Esophagus muscularis mucosa (tissue), 4 donors: ENCODE data around the gene MAPK11. TPM values are rescaled to one million over a fixed set of nuclear protein-coding genes. Genes with fewer than 3 reads are reported as not detected.

ENCODE experiments used
- DNase-seq: peaks from one replicate; pipeline ENCODE4 v3.0.0-alpha.2; 2017; ENCODE audit errors: extremely low spot score
- H3K27ac ChIP-seq, 4 donors: fragments of 200-600 bp; sonication (generic); replicated peaks in 1 of 4; 1 replicate in 3 of 4; 2 replicates in 1 of 4; pipeline ENCODE4 v1.5.1; 2016 to 2019; ENCODE audit warnings: mild to moderate bottlenecking in 1 of 4
- H3K27me3 ChIP-seq, 4 donors: fragments of 200-600 bp; sonication (generic); one replicate each; pipeline versions ENCODE4 v1.5.1 to v1.6.0; 2016 to 2019
- H3K36me3 ChIP-seq, 4 donors: fragments of 200-600 bp; sonication (generic); one replicate each; pipeline ENCODE4 v1.5.1; 2016 to 2019
- H3K4me1 ChIP-seq, 4 donors: fragments of 200-600 bp; sonication (generic); one replicate each; pipeline ENCODE4 v1.5.1; 2016 to 2019
- H3K4me3 ChIP-seq, 4 donors: fragments of 200-600 bp; sonication (generic); 1 replicate in 2 of 4; 2 replicates in 2 of 4; pipeline ENCODE4 v1.5.1; 2016 to 2019; ENCODE audit warnings: mild to moderate bottlenecking in 4 of 4, moderate library complexity in 1 of 4
- H3K9me3 ChIP-seq, 4 donors: fragments of 200-600 bp; sonication (generic); 1 replicate in 3 of 4; 2 replicates in 1 of 4; pipeline ENCODE4 v1.5.1; 2016 to 2019
- CTCF ChIP-seq, 3 experiments: fragments of 200-600 bp in 2 of 3; fragments of 450-650 bp in 1 of 3; sonication (generic) in 2 of 3; IDR thresholded peaks; one replicate each; pipeline ENCODE4 v1.5.1; 2017 to 2019; ENCODE audit warnings: antibody characterized with exemption in 3 of 3, mild to moderate bottlenecking in 2 of 3, moderate library complexity in 1 of 3
- EP300 ChIP-seq: sonication (generic); formaldehyde crosslinking; IDR thresholded peaks from one replicate; pipeline ENCODE4 v1.6.1; 2017; ENCODE audit warnings: antibody characterized with exemption
- POLR2A ChIP-seq: fragments of 450-650 bp; IDR thresholded peaks from one replicate; pipeline ENCODE4 v1.6.1; 2017; ENCODE audit warnings: antibody characterized with exemption, moderate library complexity, mild to moderate bottlenecking, low read depth
- POLR2AphosphoS5 ChIP-seq, 2 donors: sonication (generic); formaldehyde crosslinking; IDR thresholded peaks; one replicate each; pipeline ENCODE4 v1.6.1; 2017; ENCODE audit warnings: antibody characterized with exemption in 2 of 2
- WGBS: methylation state at CpG from one replicate; pipeline ENCODE4 v1.1.5; 2018; 5-methylcytosine and 5-hydroxymethylcytosine counted together
- intact Hi-C: fragments of 100-400 bp; cut with DNase I; formaldehyde crosslinking; loops from one replicate; pipeline ENCODE4 v1.15.1; 2023
- total RNA-seq, 4 donors: library from RNA; depleted of rRNA; stranded (reverse); fragments of >200 nt; gene quantifications; one replicate each; pipeline versions ENCODE4 v1.1.0 to v1.2.1, GENCODE V29; 2016

Gene MAPK11
- total RNA-seq, 4 donors from 2014 or later: 3.7 to 12.5 (median 10.1) TPM

GRCh38 chr22:50317674-50318073 is 47.5 kb upstream of the MAPK11 start:
- Histone ChIP-seq H3K4me1 (peaks cover 0 to 18% (median 10%) of the 10 kb centered on the region in 4 donors), H3K36me3 (no peaks in the 10 kb centered on the region), H3K27ac (no peak overlapping the region), H3K9me3 (no peaks in the 10 kb centered on the region), H3K4me3 (no peak overlapping the region), H3K27me3 (no peaks in the 10 kb centered on the region)
- DNase-seq: no peak
- intact Hi-C loops: no loop called here
- no peak for TF ChIP-seq EP300
- no peak for TF ChIP-seq CTCF (IDR thresholded peaks at IDR 0.05)
- TF ChIP-seq POLR2AphosphoS5 (IDR thresholded peaks at IDR 0.05): no peak
- no peak for TF ChIP-seq POLR2A
- no CpG with 5 or more reads among the region's 7 CpGs for WGBS

DNA sequence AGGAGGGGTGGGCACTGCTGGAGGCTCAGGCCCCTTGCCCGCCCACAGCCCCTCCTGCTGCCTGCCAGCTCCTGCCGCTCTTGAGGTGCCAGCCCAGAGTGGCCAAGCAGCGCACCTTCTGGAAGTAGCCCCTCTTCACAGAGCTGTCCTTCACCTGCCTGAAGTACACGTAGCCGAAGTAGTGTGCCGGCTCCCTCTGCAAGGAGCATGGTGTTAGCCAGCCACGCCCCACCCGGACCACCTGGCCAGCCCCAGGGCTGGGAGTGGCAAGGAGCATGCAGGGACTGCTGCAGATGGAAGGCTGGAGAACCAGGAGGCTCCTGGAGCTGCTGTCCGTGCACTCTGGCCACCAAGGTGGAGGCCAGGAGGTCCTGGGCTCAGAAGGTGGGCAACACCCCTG is 47.0 kb upstream of the MAPK11 start:
- DNase-seq: no peak
- H3K4me1 ChIP-seq: peaks cover 0 to 18% (median 10%) of the 10 kb centered on the region in 4 donors
- intact Hi-C loops: no loop called here
- H3K27me3 ChIP-seq: no peaks in the 10 kb centered on the region
- no peak overlapping the region for H3K4me3 ChIP-seq
- H3K27ac ChIP-seq: no peak overlapping the region
- TF ChIP-seq CTCF (IDR thresholded peaks at IDR 0.05): no peak
- no peak for TF ChIP-seq POLR2AphosphoS5 (IDR thresholded peaks at IDR 0.05)
- TF ChIP-seq POLR2A: no peak
- no peak for TF ChIP-seq EP300
- H3K9me3 ChIP-seq: no peaks in the 10 kb centered on the region
- H3K36me3 ChIP-seq: peaks cover 0 to under 1% (median 0%) of the 10 kb centered on the region in 4 donors
- WGBS: 100% methylated on average over 2 of the region's 9 CpGs

GRCh38 chr22:50316114-50317065 is 46.2 kb upstream of the MAPK11 start:
- H3K4me3 ChIP-seq: no peak overlapping the region
- 90% methylated on average over 19 of the region's 45 CpGs for WGBS
- no peak overlapping the region for H3K27ac ChIP-seq
- no peaks in the 10 kb centered on the region for H3K9me3 ChIP-seq
- intact Hi-C loops: no loop called here
- DNase-seq: no peak
- peaks cover 0 to 7% (median 0%) of the 10 kb centered on the region in 4 donors for H3K36me3 ChIP-seq
- peaks cover 0 to 18% (median 10%) of the 10 kb centered on the region in 4 donors for H3K4me1 ChIP-seq
- TF ChIP-seq CTCF (IDR thresholded peaks at IDR 0.05) (no peak), EP300 (no peak), POLR2A (no peak), POLR2AphosphoS5 (IDR thresholded peaks at IDR 0.05) (no peak)
- H3K27me3 ChIP-seq: no peaks in the 10 kb centered on the region

DNA sequence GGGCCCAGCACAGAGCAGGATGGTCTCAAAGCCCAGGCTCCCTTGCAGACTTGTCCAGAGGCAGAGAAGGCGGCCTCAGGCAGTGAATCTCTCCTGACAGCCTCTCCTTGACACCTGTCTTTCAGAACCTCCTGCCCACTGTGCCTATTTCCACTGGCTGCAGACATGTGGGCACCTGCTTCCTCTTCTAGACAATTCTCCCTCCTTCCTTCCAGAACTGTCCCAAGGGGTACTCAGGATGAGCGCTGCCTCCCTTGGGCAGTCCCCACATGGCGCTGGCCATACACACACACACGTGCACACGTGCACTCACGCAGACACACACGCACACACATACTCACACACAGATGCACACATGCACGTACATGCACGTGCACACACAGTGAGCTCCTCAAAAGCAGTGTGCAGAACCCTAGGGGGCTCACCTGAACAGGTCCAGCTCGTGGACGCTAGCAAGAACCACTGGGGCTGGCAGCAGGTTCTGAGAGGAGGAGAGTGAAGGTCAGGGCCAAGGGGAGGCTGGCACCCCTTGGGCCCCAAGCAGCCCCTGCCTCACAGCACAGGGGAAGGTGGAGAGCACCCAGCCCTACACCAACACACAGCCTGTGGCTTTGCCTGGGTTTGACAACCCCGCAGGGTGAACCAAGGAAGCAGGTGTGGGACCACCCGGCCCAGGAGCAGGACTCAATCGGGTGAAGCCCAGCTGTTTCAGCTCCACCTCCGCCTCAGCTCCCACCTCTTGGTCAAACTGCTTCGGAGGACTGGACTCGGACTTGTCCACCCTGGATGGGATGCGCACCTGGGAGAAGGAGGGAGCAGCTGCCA is 45.3 kb upstream of the MAPK11 start:
- Histone ChIP-seq H3K27me3 (no peaks in the 10 kb centered on the region), H3K27ac (no peak overlapping the region), H3K4me3 (no peak overlapping the region), H3K36me3 (peaks cover 0 to 7% (median 0%) of the 10 kb centered on the region in 4 donors), H3K9me3 (no peaks in the 10 kb centered on the region), H3K4me1 (peaks cover 0 to 18% (median 10%) of the 10 kb centered on the region in 4 donors)
- DNase-seq: no peak
- 91% methylated on average over 14 of the region's 18 CpGs for WGBS
- intact Hi-C loops: no loop called here
- TF ChIP-seq EP300: no peak
- no peak for TF ChIP-seq CTCF (IDR thresholded peaks at IDR 0.05)
- no peak for TF ChIP-seq POLR2A
- TF ChIP-seq POLR2AphosphoS5 (IDR thresholded peaks at IDR 0.05): no peak
